ENCODE results near the gene CSTF3. TPM values are rescaled to one million over a fixed set of nuclear protein-coding genes. Genes with fewer than 3 reads are reported as not detected.

CSTF3 gene
- total RNA-seq, 2 experiments from 2014 or later, result 31.9 to 55.7 TPM

DNA sequence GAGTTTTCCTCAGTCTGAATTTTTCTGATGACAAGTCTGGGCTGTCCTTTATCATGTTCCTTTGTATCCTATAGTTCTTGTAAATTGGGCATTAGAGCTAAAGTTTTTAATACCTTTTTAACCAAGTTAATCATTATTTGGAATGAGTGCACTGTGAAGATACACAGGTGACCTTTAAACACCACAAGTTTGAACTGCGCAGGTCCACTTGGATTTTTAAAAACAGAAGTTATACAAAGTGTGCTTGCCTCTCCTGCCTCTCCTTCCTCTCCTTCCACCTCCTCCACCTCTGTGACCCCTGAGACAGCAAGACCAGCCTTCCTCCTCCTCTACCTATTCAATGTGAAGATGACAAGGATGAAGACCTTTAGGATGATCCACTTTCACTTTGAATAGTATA lies 126.3 kb downstream of the CSTF3 start:
- ChIA-PET CTCF (ENCODE audit: unreplicated experiment) (no interaction called here), POLR2A (interaction anchor here (0.7 kb wide), 1 partner anchor 13 kb away, joined by 4 read pairs; no protein-coding TSS in a partner anchor)
- no peak overlapping the region for H3K4me2 ChIP-seq (ENCODE audit: low read length)
- H4K20me1 ChIP-seq (ENCODE audit: insufficient read depth, low read length), result no peaks in the 10 kb centered on the region
- H3K4me3 ChIP-seq (ENCODE audit: low read depth, low read length, poor library complexity, severe bottlenecking), result no peak overlapping the region
- no peak for TF ChIP-seq EZH2phosphoT487 (IDR thresholded peaks at IDR 0.05; ENCODE audit: borderline replicate concordance, low read depth, low read length)
- TF ChIP-seq, protein P1, sequence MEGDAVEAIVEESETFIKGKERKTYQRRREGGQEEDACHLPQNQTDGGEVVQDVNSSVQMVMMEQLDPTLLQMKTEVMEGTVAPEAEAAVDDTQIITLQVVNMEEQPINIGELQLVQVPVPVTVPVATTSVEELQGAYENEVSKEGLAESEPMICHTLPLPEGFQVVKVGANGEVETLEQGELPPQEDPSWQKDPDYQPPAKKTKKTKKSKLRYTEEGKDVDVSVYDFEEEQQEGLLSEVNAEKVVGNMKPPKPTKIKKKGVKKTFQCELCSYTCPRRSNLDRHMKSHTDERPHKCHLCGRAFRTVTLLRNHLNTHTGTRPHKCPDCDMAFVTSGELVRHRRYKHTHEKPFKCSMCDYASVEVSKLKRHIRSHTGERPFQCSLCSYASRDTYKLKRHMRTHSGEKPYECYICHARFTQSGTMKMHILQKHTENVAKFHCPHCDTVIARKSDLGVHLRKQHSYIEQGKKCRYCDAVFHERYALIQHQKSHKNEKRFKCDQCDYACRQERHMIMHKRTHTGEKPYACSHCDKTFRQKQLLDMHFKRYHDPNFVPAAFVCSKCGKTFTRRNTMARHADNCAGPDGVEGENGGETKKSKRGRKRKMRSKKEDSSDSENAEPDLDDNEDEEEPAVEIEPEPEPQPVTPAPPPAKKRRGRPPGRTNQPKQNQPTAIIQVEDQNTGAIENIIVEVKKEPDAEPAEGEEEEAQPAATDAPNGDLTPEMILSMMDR (conservative IDR thresholded peaks at IDR 0.05; ENCODE audit: low read length), result no peak
- no peak overlapping the region for H2AFZ ChIP-seq (ENCODE audit: low read length)
- no peaks in the 10 kb centered on the region for H3K9me2 ChIP-seq (ENCODE audit: insufficient read depth, low read length)
- intact Hi-C loops (cut with micrococcal nuclease; ENCODE audit: unreplicated experiment), result loop anchor here (10.0 kb wide), 1 partner anchor 140 kb away; the partner anchor contains the start of gene QSER1
- no peak overlapping the region for H3K27ac ChIP-seq (ENCODE audit: low read depth, low read length, poor library complexity, severe bottlenecking)
- no peaks in the 10 kb centered on the region for H3K9me3 ChIP-seq (ENCODE audit: low read length)
- BruUV-seq (replicated peaks), result no TSS peak
- H3K4me1 ChIP-seq (ENCODE audit: insufficient read depth, low read length, poor library complexity, severe bottlenecking), result no peaks in the 10 kb centered on the region
- DNase-seq (ENCODE audit: low spot score), result no peak
- H3K36me3 ChIP-seq (ENCODE audit: insufficient read depth, low read length), result no peaks in the 10 kb centered on the region
- no peaks in the 10 kb centered on the region; the same call in 1 of the 2 replicates for H3K79me2 ChIP-seq (ENCODE audit: insufficient read depth, low read depth, low read length)

Small RNA genes within 50 kb of the gene (small RNA-seq; reads per million reads assigned to genes)
- not detected for gene RF00019

Other genes with a start within 250 kb of the CSTF3 start
- 0.66 and 0.82 TPM in 2 replicates for gene DEPDC7, start 145.6 kb downstream of the CSTF3 start, total RNA-seq (2014; rRNA removed; shearing (Covaris generic))
- gene DEPDC7, start 145.6 kb downstream of the CSTF3 start, total RNA-seq (2022), result 1.5 and 1.6 TPM in 2 replicates
- gene TCP11L1, start 121.9 kb downstream of the CSTF3 start, total RNA-seq (2014; rRNA removed; shearing (Covaris generic)), result 22.7 and 24.6 TPM in 2 replicates
- gene TCP11L1, start 121.9 kb downstream of the CSTF3 start, total RNA-seq (2022), result 26.1 and 32.6 TPM in 2 replicates
- gene HIPK3, start 95.9 kb upstream of the CSTF3 start, total RNA-seq (2014; rRNA removed; shearing (Covaris generic)), result 15.2 and 19.0 TPM in 2 replicates
- gene HIPK3, start 95.9 kb upstream of the CSTF3 start, total RNA-seq (2022), result 28.4 and 29.0 TPM in 2 replicates
- gene KIAA1549L, start 214.6 kb upstream of the CSTF3 start, total RNA-seq (2014; rRNA removed; shearing (Covaris generic)), result 24.5 and 30.0 TPM in 2 replicates
- gene KIAA1549L, start 214.6 kb upstream of the CSTF3 start, total RNA-seq (2022), result 36.6 and 37.3 TPM in 2 replicates

Data from OCI-LY7 (cell line).